HEK293T (cell line): ENCODE measurements around the gene PHRF1.

Source experiments
- CTCF ChIA-PET: fragments of 350-600 bp; formaldehyde crosslinking; extraction: SDS; loops from one replicate; lab custom pipeline; 2021; ENCODE audit warnings: antibody characterized with exemption, inconsistent platforms; lab: Yijun Ruan, JAX
- POLR2A ChIA-PET: fragments of 350-600 bp; formaldehyde crosslinking; extraction: SDS; loops from one replicate; lab custom pipeline; 2020; ENCODE audit warnings: antibody characterized with exemption, inconsistent platforms; lab: Yijun Ruan, JAX
- DNase-seq: peaks from one replicate; pipeline ENCODE4 v3.0.0; 2012; ENCODE audit warnings: mixed read lengths; ENCODE audit errors: extremely low spot score
- ARNT ChIP-seq: fragments of 450-650 bp; IDR thresholded peaks from 2 replicates; pipeline ENCODE4 v1.6.1; 2017; ENCODE audit warnings: mild to moderate bottlenecking
- BHLHE40 ChIP-seq: fragments of 450-650 bp; IDR thresholded peaks from 2 replicates; pipeline ENCODE4 v1.6.1; 2016; ENCODE audit warnings: mild to moderate bottlenecking, moderate library complexity, borderline replicate concordance
- CTBP1 ChIP-seq: fragments of 450-650 bp; IDR thresholded peaks from 2 replicates; pipeline ENCODE4 v1.6.1; 2016; ENCODE audit warnings: borderline replicate concordance
- ELF4 ChIP-seq: fragments of 450-650 bp; IDR thresholded peaks from 2 replicates; pipeline ENCODE4 v1.6.1; 2017; ENCODE audit warnings: antibody characterized with exemption
- FOXA1 ChIP-seq: fragments of 450-650 bp; IDR thresholded peaks from 2 replicates; pipeline ENCODE4 v1.6.1; 2016; ENCODE audit warnings: mild to moderate bottlenecking
- FOXK2 ChIP-seq: fragments of 450-650 bp; IDR thresholded peaks from 2 replicates; pipeline ENCODE4 v1.6.1; 2016; ENCODE audit warnings: mild to moderate bottlenecking
- FOXM1 ChIP-seq: fragments of 450-650 bp; IDR thresholded peaks from 2 replicates; pipeline ENCODE4 v1.6.1; 2017; ENCODE audit warnings: mild to moderate bottlenecking, borderline replicate concordance
- HDGF ChIP-seq: fragments of 450-650 bp; IDR thresholded peaks from 2 replicates; pipeline ENCODE4 v1.6.1; 2017; ENCODE audit warnings: antibody characterized with exemption, borderline replicate concordance
- L3MBTL2 ChIP-seq: fragments of 450-650 bp; conservative IDR thresholded peaks from 2 replicates; pipeline ENCODE4 v1.6.1; 2016; ENCODE audit warnings: mild to moderate bottlenecking
- LEF1 ChIP-seq: fragments of 450-650 bp; IDR thresholded peaks from 2 replicates; pipeline ENCODE4 v1.6.1; 2017; ENCODE audit warnings: mild to moderate bottlenecking, borderline replicate concordance
- NFRKB ChIP-seq: fragments of 450-650 bp; IDR thresholded peaks from 2 replicates; pipeline ENCODE4 v1.6.1; 2016; ENCODE audit warnings: mild to moderate bottlenecking, moderate library complexity
- SP1 ChIP-seq: fragments of 450-650 bp; IDR thresholded peaks from 2 replicates; pipeline ENCODE4 v1.6.1; 2017
- SUZ12 ChIP-seq: fragments of 450-650 bp; IDR thresholded peaks from 2 replicates; pipeline ENCODE4 v1.6.1; 2016; ENCODE audit warnings: mild to moderate bottlenecking
- TARDBP ChIP-seq: fragments of 450-650 bp; IDR thresholded peaks from 2 replicates; pipeline ENCODE4 v1.6.1; 2016
- ZNF384 ChIP-seq: fragments of 450-650 bp; IDR thresholded peaks from 2 replicates; pipeline ENCODE4 v1.6.1; 2016
- TF ChIP-seq, protein P1 (sequence below): fragments of 450-650 bp; IDR thresholded peaks from 2 replicates; pipeline ENCODE4 v1.6.1; 2016

The PHRF1 gene

DNA sequence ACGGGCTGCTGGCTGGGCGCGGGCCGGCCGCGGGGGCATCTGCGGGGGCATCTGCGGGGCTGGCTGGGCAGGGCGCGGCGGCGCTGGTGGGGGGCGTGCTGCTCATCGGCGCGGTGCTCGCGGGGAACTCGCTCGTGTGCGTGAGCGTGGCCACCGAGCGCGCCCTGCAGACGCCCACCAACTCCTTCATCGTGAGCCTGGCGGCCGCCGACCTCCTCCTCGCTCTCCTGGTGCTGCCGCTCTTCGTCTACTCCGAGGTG lies 61.0 kb downstream of the PHRF1 start:
- TF ChIP-seq CTBP1 = no peak
- TF ChIP-seq FOXA1 = no peak
- no peak for TF ChIP-seq L3MBTL2
- TF ChIP-seq ELF4 = no peak
- TF ChIP-seq TARDBP = no peak
- ChIA-PET POLR2A (no interaction called here), CTCF (no interaction called here)
- DNase-seq = no peak

GRCh38 chr11:637593-638521 lies 61.6 kb downstream of the PHRF1 start:
- POLR2A ChIA-PET = no interaction called here

GRCh38 chr11:638631-639331 lies 62.5 kb downstream of the PHRF1 start:
- no peak for DNase-seq
- CTCF ChIA-PET = no interaction called here

More at GRCh38 chr11:637593-638521, 61.6 kb downstream of the PHRF1 start:
- CTCF ChIA-PET = no interaction called here
- TF ChIP-seq FOXA1 (no peak), NFRKB (no peak), ELF4 (no peak), LEF1 (no peak), L3MBTL2 (no peak), SUZ12 (no peak), CTBP1 (no peak), FOXM1 (no peak)
- no peak for DNase-seq

DNA sequence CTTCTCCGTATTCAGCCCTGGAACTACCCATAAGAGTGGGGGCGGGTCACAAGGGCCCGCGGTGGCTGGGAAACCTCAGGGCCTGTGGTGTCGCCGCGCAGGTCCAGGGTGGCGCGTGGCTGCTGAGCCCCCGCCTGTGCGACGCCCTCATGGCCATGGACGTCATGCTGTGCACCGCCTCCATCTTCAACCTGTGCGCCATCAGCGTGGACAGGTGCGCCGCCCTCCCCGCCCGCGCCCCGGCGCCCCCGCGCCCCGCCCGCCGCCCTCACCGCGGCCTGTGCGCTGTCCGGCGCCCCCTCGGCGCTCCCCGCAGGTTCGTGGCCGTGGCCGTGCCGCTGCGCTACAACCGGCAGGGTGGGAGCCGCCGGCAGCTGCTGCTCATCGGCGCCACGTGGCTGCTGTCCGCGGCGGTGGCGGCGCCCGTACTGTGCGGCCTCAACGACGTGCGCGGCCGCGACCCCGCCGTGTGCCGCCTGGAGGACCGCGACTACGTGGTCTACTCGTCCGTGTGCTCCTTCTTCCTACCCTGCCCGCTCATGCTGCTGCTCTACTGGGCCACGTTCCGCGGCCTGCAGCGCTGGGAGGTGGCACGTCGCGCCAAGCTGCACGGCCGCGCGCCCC lies 63.2 kb downstream of the PHRF1 start:
- ChIA-PET CTCF (no interaction called here), POLR2A (no interaction called here)
- no peak for DNase-seq

More at GRCh38 chr11:638631-639331, 62.5 kb downstream of the PHRF1 start:
- POLR2A ChIA-PET = no interaction called here
- TF ChIP-seq FOXM1 (no peak), FOXA1 (no peak), ZNF384 (no peak), ELF4 (no peak), HDGF (no peak), FOXK2 (no peak), NFRKB (no peak), CTBP1 (no peak), L3MBTL2 (no peak)

DNA sequence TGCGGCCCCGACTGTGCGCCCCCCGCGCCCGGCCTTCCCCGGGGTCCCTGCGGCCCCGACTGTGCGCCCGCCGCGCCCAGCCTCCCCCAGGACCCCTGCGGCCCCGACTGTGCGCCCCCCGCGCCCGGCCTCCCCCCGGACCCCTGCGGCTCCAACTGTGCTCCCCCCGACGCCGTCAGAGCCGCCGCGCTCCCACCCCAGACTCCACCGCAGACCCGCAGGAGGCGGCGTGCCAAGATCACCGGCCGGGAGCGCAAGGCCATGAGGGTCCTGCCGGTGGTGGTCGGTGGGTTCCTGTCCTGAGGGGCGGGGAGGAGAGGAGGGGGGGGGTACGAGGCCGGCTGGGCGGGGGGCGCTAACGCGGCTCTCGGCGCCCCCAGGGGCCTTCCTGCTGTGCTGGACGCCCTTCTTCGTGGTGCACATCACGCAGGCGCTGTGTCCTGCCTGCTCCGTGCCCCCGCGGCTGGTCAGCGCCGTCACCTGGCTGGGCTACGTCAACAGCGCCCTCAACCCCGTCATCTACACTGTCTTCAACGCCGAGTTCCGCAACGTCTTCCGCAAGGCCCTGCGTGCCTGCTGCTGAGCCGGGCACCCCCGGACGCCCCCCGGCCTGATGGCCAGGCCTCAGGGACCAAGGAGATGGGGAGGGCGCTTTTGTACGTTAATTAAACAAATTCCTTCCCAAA lies 63.9 kb downstream of the PHRF1 start:
- ChIA-PET POLR2A (no interaction called here), CTCF (no interaction called here)
- DNase-seq = no peak
- no peak for TF ChIP-seq NFRKB
- no peak for TF ChIP-seq L3MBTL2
- TF ChIP-seq FOXK2 = no peak
- no peak for TF ChIP-seq ZNF384
- no peak for TF ChIP-seq CTBP1
- no peak for TF ChIP-seq BHLHE40

More for the DNA sequence above, 63.2 kb downstream of the PHRF1 start:
- TF ChIP-seq SP1 (no peak), HDGF (no peak), BHLHE40 (no peak), ARNT (no peak), L3MBTL2 (no peak), SUZ12 (no peak)
- TF ChIP-seq, protein P1, sequence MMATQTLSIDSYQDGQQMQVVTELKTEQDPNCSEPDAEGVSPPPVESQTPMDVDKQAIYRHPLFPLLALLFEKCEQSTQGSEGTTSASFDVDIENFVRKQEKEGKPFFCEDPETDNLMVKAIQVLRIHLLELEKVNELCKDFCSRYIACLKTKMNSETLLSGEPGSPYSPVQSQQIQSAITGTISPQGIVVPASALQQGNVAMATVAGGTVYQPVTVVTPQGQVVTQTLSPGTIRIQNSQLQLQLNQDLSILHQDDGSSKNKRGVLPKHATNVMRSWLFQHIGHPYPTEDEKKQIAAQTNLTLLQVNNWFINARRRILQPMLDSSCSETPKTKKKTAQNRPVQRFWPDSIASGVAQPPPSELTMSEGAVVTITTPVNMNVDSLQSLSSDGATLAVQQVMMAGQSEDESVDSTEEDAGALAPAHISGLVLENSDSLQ = no peak

GRCh38 chr11:641806-642370 lies 65.6 kb downstream of the PHRF1 start:
- no peak for DNase-seq
- ChIA-PET CTCF (no interaction called here), POLR2A (no interaction called here)
- TF ChIP-seq HDGF (no peak), ELF4 (no peak), SP1 (no peak), BHLHE40 (no peak), LEF1 (no peak), TARDBP (no peak), L3MBTL2 (no peak), CTBP1 (no peak), SUZ12 (no peak), ARNT (no peak), FOXM1 (no peak), FOXK2 (no peak), FOXA1 (no peak), ZNF384 (no peak), NFRKB (no peak)
- TF ChIP-seq, protein P1 = no peak
